HG02588 (cell line): Measurements from ENCODE around the gene NAA25.

ENCODE experiments used
- ATAC-seq: cut with Tn5 transposase; IDR thresholded peaks from one replicate; pipeline ENCODE4 v1.9.1; 2021; ENCODE audit warnings: mild to moderate bottlenecking, moderate library complexity; ENCODE audit not compliant: unreplicated experiment

Gene NAA25

GRCh38 chr12:111980598-111980997 is 128.0 kb downstream of the NAA25 start:
- ATAC-seq: no peak

DNA sequence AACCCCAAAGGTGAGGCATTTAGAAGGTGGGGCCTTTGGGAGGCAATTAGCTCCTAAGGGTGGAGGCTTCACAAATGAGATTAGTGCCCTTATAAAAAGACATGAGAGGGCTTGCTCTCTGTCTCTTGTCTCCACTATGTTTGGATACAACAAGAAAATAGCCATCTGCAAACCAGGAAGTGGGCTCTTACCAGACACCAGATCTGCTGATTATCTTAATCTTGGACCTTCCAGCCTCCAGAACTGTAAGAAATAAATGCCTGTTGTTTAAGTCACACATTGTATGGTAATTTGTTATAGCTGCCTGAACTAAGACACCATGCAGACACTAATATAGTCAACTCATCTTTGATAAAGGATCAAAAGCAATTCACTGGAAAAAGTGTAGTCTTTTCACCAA is 130.0 kb downstream of the NAA25 start:
- no peak for ATAC-seq

- ATAC-seq: no peak
These were observed 131.7 kb downstream of the NAA25 start for GRCh38 chr12:111976860-111977259.
